SJSA1 (cell line): ENCODE data around the gene SAP130. TPM values are rescaled to one million over a fixed set of nuclear protein-coding genes. Genes with fewer than 3 reads are reported as not detected.

Experiments used
- DNase-seq, 2 experiments: peaks; one replicate each; pipeline ENCODE4 v3.0.0-alpha.2; 2015 to 2020; ENCODE audit warnings: low spot score in 2 of 2, low read depth in 1 of 2
- H3K27ac ChIP-seq: fragments of 250-450 bp; sonication (Bioruptor Pico); 2 replicates; pipeline ENCODE4 v1.5.1; 2020; ENCODE audit warnings: mild to moderate bottlenecking, moderate library complexity
- H3K27me3 ChIP-seq: fragments of 250-450 bp; sonication (Bioruptor Pico); replicated peaks from 2 replicates; pipeline ENCODE4 v1.5.1; 2020; ENCODE audit warnings: mild to moderate bottlenecking, moderate library complexity
- H3K36me3 ChIP-seq: fragments of 250-450 bp; sonication (Bioruptor Pico); 2 replicates; pipeline ENCODE4 v1.5.1; 2020; ENCODE audit warnings: mild to moderate bottlenecking
- H3K4me1 ChIP-seq: fragments of 250-450 bp; sonication (Bioruptor Pico); replicated peaks from 2 replicates; pipeline ENCODE4 v1.6.1; 2021; ENCODE audit warnings: mild to moderate bottlenecking
- H3K4me3 ChIP-seq: fragments of 250-450 bp; sonication (Bioruptor Pico); 2 replicates; pipeline ENCODE4 v1.5.1; 2020; ENCODE audit warnings: mild to moderate bottlenecking
- H3K9me3 ChIP-seq: fragments of 250-450 bp; sonication (Bioruptor Pico); replicated peaks from 2 replicates; pipeline ENCODE4 v1.5.1; 2020; ENCODE audit warnings: mild to moderate bottlenecking
- total RNA-seq: library from RNA; depleted of rRNA; stranded (reverse); fragments of >200 nt; shearing (Covaris generic); gene quantifications from 2 replicates; pipeline ENCODE4 v1.2.3, GENCODE V29; 2014

The SAP130 gene
- total RNA-seq, 1 experiment from 2014 or later: 11.2 TPM

DNA sequence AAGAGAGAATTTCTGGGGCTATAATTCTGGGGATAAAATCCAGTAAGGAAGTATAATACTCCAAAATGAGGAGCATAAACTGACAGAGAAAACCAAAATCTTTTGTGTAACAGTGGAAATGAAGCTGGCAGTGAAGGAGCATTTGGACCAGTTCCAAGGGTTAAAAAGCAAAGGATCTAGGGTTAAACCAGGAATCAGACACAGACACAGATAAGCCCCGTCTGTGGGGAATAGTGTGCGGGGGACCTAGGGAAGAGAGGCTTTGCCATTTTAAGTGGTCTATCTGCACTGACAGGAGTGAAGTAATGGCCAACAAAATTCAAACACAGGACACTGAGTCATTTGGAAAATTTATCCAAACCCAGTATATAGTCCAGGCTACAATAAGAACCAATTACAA is 23.4 kb downstream of the SAP130 start:
- no peak overlapping the region for H3K27ac ChIP-seq
- H3K27me3 ChIP-seq: no peaks in the 10 kb centered on the region
- no peak overlapping the region for H3K4me3 ChIP-seq
- no peaks in the 10 kb centered on the region for H3K4me1 ChIP-seq
- peaks cover 79% of the 10 kb centered on the region for H3K36me3 ChIP-seq
- DNase-seq: no peak
- no peaks in the 10 kb centered on the region for H3K9me3 ChIP-seq

DNA sequence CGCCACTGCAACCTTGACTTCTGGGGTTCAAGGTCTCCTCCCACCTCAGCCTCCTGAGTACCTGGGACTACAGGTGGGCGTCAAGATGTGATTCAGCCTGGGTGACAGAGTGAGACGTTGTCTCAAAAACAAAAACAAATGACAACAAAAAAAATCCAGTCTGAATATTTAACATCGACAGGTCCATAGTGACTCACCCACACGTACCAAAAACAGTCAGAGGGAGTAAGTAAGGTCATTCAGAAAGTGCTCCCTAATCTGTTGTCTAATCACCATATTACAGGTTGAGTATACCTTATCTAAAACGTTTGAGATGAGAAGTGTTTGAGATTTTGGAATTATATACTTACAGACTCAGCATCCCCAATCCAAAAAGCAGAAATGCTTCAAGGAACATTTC is 24.4 kb downstream of the SAP130 start:
- Histone ChIP-seq H3K27ac (no peak overlapping the region), H3K4me3 (no peak overlapping the region), H3K27me3 (no peaks in the 10 kb centered on the region), H3K36me3 (peaks cover 81% of the 10 kb centered on the region), H3K9me3 (no peaks in the 10 kb centered on the region), H3K4me1 (no peaks in the 10 kb centered on the region)
- no peak for DNase-seq

DNA sequence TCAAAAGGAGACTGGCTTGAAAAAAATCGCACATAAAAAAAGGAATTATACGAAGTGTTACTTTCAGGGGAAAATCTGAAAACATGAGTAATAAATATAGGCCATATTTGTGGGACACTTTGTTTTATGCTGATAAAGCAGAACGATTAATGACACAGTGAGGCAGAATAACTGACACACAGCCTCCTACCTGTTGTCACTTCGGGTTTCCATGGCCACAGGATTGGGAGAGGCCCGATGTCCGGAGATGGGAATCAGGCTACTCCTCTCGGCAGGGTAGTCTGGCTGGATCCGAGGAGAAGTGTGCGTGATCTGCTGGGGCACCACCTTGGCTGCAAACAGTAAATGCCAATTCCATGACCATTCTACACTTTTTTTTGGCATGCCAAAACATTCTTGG is 31.7 kb downstream of the SAP130 start:
- H3K27me3 ChIP-seq: no peaks in the 10 kb centered on the region
- H3K27ac ChIP-seq: no peak overlapping the region
- peaks cover 85% of the 10 kb centered on the region for H3K36me3 ChIP-seq
- H3K4me1 ChIP-seq: no peaks in the 10 kb centered on the region
- DNase-seq: no peak
- no peak overlapping the region for H3K4me3 ChIP-seq
- H3K9me3 ChIP-seq: no peaks in the 10 kb centered on the region

DNA sequence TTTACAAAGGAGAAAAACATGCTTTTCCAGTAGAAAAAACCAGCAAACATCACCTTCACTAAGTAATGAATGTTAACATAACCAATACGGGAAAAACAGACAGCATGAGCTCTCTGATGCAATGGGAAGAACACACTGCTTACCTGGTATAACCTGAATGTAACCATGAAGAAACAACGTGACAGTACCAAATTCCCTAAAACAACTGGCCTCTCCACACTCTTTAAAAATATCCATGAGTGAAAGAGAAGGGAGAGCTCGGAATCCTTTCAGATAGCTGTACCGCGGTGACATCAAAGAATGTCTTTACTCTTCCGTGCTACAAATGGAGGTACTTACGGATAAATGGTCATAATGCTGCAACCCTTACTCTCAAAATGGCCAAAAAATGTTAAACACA is 32.1 kb downstream of the SAP130 start:
- Histone ChIP-seq H3K4me1 (no peaks in the 10 kb centered on the region), H3K27ac (no peak overlapping the region), H3K27me3 (no peaks in the 10 kb centered on the region), H3K36me3 (peaks cover 81% of the 10 kb centered on the region), H3K9me3 (no peaks in the 10 kb centered on the region), H3K4me3 (no peak overlapping the region)
- DNase-seq: no peak

- no peak for DNase-seq
- no peaks in the 10 kb centered on the region for H3K4me1 ChIP-seq
- no peaks in the 10 kb centered on the region for H3K27me3 ChIP-seq
- H3K36me3 ChIP-seq: peaks cover 72% of the 10 kb centered on the region
- no peak overlapping the region for H3K4me3 ChIP-seq
- H3K27ac ChIP-seq: no peak overlapping the region
- H3K9me3 ChIP-seq: no peaks in the 10 kb centered on the region
These were observed 34.2 kb downstream of the SAP130 start for GRCh38 chr2:127993659-127994058.

- Histone ChIP-seq H3K4me1 (no peaks in the 10 kb centered on the region), H3K36me3 (peaks cover 69% of the 10 kb centered on the region), H3K27me3 (no peaks in the 10 kb centered on the region), H3K9me3 (no peaks in the 10 kb centered on the region), H3K4me3 (no peak overlapping the region), H3K27ac (no peak overlapping the region)
- no peak for DNase-seq
These were observed 36.1 kb downstream of the SAP130 start for GRCh38 chr2:127991742-127992141.

DNA sequence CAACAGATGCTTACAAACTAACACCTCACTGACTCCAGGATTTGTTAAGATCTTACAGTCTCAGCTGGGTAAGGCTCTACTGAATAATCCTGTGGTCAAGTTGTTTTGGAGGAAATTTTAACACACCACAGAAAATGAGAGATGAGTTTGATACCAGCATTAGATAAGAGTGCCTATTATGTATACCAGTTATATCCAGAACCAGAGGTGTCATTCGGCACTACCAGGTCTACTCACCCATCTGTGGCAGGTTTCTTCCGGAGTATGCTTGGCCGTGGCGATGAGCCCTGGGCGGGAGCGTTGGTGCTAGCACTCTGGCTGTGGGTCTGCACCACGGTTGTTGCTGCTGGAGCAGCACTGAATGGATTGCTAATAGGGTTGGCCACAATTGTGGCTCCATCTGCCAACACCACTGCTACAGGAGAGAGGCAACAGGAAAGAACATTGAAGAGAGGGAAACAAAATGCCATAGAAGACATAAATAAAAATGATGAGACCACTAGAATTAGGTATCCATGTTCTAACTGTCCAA is 41.2 kb downstream of the SAP130 start:
- no peaks in the 10 kb centered on the region for H3K27me3 ChIP-seq
- H3K4me1 ChIP-seq: no peaks in the 10 kb centered on the region
- no peak overlapping the region for H3K27ac ChIP-seq
- H3K9me3 ChIP-seq: no peaks in the 10 kb centered on the region
- no peak overlapping the region for H3K4me3 ChIP-seq
- peaks cover 76% of the 10 kb centered on the region for H3K36me3 ChIP-seq
- DNase-seq: no peak

GRCh38 chr2:127985735-127986134 is 42.1 kb downstream of the SAP130 start:
- H3K27ac ChIP-seq: no peak overlapping the region
- DNase-seq: no peak
- no peaks in the 10 kb centered on the region for H3K4me1 ChIP-seq
- H3K27me3 ChIP-seq: no peaks in the 10 kb centered on the region
- no peaks in the 10 kb centered on the region for H3K9me3 ChIP-seq
- peaks cover 76% of the 10 kb centered on the region for H3K36me3 ChIP-seq
- H3K4me3 ChIP-seq: no peak overlapping the region

DNA sequence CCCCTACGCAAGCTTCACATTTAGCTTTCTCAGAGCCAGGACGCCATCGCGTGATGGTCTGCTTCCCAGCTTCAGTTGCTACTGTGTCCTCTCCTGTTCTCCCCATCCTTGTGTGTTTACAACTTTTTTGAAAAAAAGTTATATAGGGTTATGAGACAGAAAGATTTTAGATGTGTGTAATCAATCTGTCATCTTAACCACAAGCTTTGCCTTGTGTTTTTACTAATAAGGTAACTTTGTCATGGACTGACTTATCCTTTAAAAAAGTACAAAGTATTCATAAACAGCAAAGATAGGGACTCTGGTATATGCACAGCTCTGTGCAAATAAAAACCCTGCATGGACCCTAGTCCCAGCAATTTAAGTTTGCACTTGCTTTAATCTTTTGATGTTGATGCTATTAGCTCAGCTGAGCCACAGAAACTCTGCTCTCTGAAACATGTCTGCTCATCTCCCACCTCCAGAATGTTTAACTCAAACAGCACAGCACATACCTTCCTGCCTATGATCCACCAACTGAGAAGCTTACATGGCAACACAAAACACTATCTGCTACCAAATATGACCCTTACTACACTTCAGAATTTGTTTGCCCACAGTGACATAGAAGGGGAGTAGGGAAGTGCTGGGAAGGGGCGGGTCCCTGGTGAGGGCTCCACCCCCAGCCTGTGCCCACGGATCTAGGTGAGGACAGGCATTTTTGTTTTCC is 42.7 kb downstream of the SAP130 start:
- H3K36me3 ChIP-seq: peaks cover 80% of the 10 kb centered on the region
- no peak overlapping the region for H3K27ac ChIP-seq
- H3K9me3 ChIP-seq: no peaks in the 10 kb centered on the region
- DNase-seq: no peak
- H3K27me3 ChIP-seq: no peaks in the 10 kb centered on the region
- H3K4me1 ChIP-seq: no peaks in the 10 kb centered on the region
- no peak overlapping the region for H3K4me3 ChIP-seq

DNA sequence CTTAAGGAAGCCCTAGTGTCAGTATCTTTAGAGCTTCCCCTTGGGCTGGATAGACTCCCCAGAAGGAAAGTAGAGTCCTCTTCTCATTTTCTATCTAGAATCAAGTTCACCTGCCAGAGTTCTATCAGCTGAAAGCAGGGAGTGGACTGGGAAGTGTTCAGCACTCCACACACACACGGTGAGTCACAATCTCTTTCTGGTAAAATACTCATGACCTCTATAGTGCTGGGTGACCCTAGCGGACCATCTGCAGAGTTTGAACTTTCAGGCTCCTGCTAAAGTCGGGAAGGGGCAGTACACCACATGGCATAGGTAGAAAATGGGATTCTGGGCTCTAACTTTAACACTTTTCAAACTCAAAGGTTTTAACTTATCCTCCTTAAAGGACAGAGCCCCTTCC is 43.3 kb downstream of the SAP130 start:
- Histone ChIP-seq H3K4me1 (no peaks in the 10 kb centered on the region), H3K9me3 (no peaks in the 10 kb centered on the region), H3K27ac (no peak overlapping the region), H3K36me3 (peaks cover 79% of the 10 kb centered on the region), H3K4me3 (no peak overlapping the region), H3K27me3 (no peaks in the 10 kb centered on the region)
- DNase-seq: no peak

DNA sequence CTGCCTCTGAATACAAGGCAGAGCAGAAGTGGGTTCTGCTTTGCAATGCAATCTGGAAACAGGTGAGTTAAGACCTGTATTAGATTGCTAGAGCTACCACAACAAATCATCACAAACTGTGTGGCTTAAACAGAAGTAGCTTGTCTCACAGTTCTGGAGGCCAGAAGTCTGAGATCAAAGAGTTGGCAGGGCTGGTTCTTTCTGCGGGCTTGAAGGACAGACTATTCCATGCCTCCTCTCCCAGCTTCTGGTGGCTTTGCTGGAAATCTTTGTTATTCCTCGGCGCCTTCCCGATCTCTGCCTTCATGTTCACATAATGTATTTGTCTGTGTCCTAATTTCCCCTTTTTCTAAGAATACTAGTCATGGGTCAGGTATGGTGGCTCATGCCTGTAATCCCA is 58.4 kb downstream of the SAP130 start:
- H3K36me3 ChIP-seq: peaks cover 35% of the 10 kb centered on the region
- no peak overlapping the region for H3K4me3 ChIP-seq
- no peaks in the 10 kb centered on the region for H3K9me3 ChIP-seq
- peak in 1 of 2 experiments; percentile 13 for DNase-seq
- H3K27ac ChIP-seq: no peak overlapping the region
- no peaks in the 10 kb centered on the region for H3K27me3 ChIP-seq
- no peaks in the 10 kb centered on the region for H3K4me1 ChIP-seq

DNA sequence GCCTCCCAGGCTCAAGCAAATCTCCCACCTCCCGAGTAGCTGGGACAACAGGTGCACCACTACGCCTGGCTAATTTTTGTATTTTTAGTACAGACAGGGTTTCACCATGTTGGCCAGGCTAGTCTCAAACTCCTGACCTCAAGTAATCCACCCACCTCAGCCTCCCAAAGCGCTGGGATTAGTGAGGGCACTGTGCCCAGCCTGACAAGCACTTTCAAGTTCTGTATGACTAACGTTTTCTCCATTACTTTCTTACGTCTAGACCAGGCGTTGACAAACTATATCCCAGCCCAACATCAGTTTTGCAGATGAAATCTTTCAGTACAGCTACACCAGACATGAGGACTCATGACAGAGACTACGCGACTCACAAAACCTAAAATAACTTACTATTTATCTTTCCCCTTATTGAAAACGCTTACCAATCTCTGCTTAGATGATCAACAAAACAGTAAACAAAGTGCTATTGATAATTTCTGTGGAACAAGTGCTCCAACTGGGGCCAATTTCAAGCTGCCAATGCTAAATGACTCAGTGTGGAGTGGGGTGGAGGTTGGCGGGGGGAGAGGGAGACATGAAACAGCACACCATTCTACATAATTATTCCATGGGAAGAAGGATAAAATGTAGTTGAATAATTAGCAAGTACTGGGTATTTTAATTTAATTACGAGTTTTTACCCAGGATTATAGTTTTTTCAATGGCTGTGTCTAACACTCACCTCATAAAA is 59.1 kb downstream of the SAP130 start:
- Histone ChIP-seq H3K36me3 (peaks cover 33% of the 10 kb centered on the region), H3K27ac (no peak overlapping the region), H3K4me1 (no peaks in the 10 kb centered on the region), H3K4me3 (no peak overlapping the region), H3K9me3 (no peaks in the 10 kb centered on the region), H3K27me3 (no peaks in the 10 kb centered on the region)
- peak in 1 of 2 experiments; percentile 9 for DNase-seq

DNA sequence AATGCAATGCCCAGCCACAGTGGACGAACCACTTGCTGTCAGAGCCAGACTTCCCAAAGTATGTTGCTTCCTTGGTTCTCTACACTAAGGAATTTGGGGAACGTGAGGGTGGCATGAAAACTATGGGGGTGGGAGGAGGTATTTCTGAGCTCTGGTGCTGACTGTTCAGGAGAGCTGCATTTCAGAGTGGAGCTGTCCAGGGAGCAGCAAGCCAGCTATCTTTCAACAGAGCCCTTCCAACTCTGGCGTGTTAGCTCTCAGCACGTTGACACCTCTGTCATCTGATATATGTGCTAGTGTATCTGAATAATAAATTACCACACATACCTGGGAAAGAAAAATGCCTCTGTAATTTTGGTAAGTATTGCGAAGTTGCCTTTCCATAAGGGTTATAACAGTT is 66.1 kb downstream of the SAP130 start:
- H3K36me3 ChIP-seq: peaks cover 13% of the 10 kb centered on the region
- no peak overlapping the region for H3K4me3 ChIP-seq
- no peak for DNase-seq
- H3K4me1 ChIP-seq: no peaks in the 10 kb centered on the region
- H3K9me3 ChIP-seq: no peaks in the 10 kb centered on the region
- H3K27ac ChIP-seq: no peak overlapping the region
- H3K27me3 ChIP-seq: no peaks in the 10 kb centered on the region

GRCh38 chr2:127957240-127957639 is 70.6 kb downstream of the SAP130 start:
- no peak overlapping the region for H3K27ac ChIP-seq
- H3K36me3 ChIP-seq: peaks cover 34% of the 10 kb centered on the region
- H3K4me1 ChIP-seq: no peaks in the 10 kb centered on the region
- H3K27me3 ChIP-seq: no peaks in the 10 kb centered on the region
- no peak overlapping the region for H3K4me3 ChIP-seq
- no peaks in the 10 kb centered on the region for H3K9me3 ChIP-seq
- no peak for DNase-seq
